Measurements from ENCODE around the gene MRGPRF.

- no peak for TF ChIP-seq CTCF (IDR thresholded peaks at IDR 0.05)
- TF ChIP-seq POLR2A (IDR thresholded peaks at IDR 0.05) = no peak
Observed at GRCh38 chr11:69059429-69059828, 46.4 kb upstream of the MRGPRF start.

Data from Peyer's patch (tissue), 4 donors.